Activated naive CD8-positive, alpha-beta T cell treated with anti-CD3 and anti-CD28 coated beads, Interleukin-2, amount 50 U/mL, for 16 hours (primary cell): ENCODE measurements around the gene MAP1LC3B.

Experiments
- DNase-seq: peaks from one replicate; pipeline ENCODE4 v3.0.0-alpha.2; 2020; ENCODE audit warnings: low read depth, low spot score

MAP1LC3B gene

DNA sequence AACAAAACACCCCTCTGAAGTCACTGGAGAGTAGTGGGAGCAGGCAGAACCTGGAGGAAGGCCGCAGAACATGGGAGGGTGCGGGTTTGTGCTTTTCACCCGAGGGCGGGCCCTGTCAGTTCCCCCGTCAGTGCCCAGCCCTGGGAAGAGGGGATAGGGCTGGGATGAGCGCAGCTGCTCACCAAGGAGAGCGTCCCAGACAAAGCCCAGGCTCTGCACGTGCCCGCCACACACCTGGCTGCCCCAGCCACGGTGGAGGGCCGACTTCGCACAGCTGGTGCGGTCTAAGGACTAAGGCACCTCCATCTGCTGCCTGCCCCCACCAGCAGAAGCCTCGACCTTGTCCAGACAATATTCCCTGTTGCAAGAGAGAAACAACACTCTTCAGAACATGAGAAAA lies 61.2 kb downstream of the MAP1LC3B start:
- no peak for DNase-seq
